Measurements from ENCODE around the gene RFNG.

- TF ChIP-seq CTCF (conservative IDR thresholded peaks at IDR 0.05; ENCODE audit: low read depth, low read length) (no peak), POLR2A (IDR thresholded peaks at IDR 0.05; ENCODE audit: low read depth, low read length) (no peak), SMC3 (IDR thresholded peaks at IDR 0.05; ENCODE audit: low read depth, low read length) (no peak), USF2 (IDR thresholded peaks at IDR 0.05; ENCODE audit: low read depth, low read length) (no peak), MXI1 (IDR thresholded peaks at IDR 0.05; ENCODE audit: borderline replicate concordance, low read depth, low read length) (no peak), MAZ (IDR thresholded peaks at IDR 0.05; ENCODE audit: borderline replicate concordance, low read depth, low read length) (no peak), RFX5 (IDR thresholded peaks at IDR 0.05; ENCODE audit: low read depth, low read length) (no peak)
Observed at GRCh38 chr17:82016061-82016874, 35.3 kb downstream of the RFNG start.
